ENCODE results near the gene DLK1. TPM values are rescaled to one million over a fixed set of nuclear protein-coding genes. Genes with fewer than 3 reads are reported as not detected.

Gene DLK1
- total RNA-seq, 1 donor from 2014 or later, result 0.86 TPM

DNA sequence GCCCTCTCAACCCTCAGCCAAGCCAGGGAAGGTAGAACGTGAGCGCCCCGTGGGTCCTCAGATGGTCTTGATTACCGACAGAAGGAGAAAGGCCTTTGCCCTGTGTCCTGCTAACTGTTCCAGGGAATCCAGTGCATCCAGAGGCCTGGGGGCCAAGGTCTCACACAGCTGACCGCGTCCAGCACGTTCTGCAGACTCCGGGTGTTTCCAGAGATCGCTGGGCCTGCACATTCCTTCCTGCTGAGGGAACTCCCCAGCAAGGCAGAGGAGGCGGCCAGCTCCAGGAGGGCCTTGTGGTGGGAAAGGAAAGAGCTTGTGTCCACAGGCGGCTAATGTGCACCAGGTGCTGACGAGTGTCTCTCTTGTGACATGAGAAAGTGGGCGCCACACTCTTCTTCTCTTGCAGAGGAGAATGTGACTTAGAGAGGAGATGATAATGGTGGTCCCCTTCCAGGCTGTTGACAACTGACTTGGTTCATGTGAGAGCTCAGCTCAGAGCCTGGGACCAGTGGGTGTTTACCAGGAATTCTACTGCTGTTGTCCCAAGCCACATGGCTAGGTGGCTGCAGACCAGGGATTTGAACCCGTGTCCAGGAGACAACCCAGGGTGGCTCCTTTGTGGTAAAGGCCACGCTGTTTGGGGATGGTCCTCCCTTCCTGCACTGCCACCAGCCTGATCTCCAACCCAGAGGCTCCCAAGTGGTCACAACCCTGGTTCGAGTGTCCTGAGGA lies 46.8 kb upstream of the DLK1 start:
- DNase-seq (ENCODE audit: extremely low spot score, unreplicated experiment), result peak; percentile 91
- H3K9me3 Mint-ChIP-seq (ENCODE audit: unreplicated experiment), result no peaks in the 10 kb centered on the region
- H3K4me1 Mint-ChIP-seq (ENCODE audit: unreplicated experiment), result peaks cover 73% of the 10 kb centered on the region
- H3K4me3 Mint-ChIP-seq (ENCODE audit: unreplicated experiment), result peak overlapping the region; percentile 10
- H3K27me3 Mint-ChIP-seq (ENCODE audit: unreplicated experiment), result no peaks in the 10 kb centered on the region
- no peaks in the 10 kb centered on the region for H3K36me3 Mint-ChIP-seq (ENCODE audit: unreplicated experiment)
- TF ChIP-seq, protein P1, sequence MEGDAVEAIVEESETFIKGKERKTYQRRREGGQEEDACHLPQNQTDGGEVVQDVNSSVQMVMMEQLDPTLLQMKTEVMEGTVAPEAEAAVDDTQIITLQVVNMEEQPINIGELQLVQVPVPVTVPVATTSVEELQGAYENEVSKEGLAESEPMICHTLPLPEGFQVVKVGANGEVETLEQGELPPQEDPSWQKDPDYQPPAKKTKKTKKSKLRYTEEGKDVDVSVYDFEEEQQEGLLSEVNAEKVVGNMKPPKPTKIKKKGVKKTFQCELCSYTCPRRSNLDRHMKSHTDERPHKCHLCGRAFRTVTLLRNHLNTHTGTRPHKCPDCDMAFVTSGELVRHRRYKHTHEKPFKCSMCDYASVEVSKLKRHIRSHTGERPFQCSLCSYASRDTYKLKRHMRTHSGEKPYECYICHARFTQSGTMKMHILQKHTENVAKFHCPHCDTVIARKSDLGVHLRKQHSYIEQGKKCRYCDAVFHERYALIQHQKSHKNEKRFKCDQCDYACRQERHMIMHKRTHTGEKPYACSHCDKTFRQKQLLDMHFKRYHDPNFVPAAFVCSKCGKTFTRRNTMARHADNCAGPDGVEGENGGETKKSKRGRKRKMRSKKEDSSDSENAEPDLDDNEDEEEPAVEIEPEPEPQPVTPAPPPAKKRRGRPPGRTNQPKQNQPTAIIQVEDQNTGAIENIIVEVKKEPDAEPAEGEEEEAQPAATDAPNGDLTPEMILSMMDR (IDR thresholded peaks at IDR 0.05), result peak; percentile 51
- H3K27ac Mint-ChIP-seq (ENCODE audit: unreplicated experiment), result peak overlapping the region; percentile 95

DNA sequence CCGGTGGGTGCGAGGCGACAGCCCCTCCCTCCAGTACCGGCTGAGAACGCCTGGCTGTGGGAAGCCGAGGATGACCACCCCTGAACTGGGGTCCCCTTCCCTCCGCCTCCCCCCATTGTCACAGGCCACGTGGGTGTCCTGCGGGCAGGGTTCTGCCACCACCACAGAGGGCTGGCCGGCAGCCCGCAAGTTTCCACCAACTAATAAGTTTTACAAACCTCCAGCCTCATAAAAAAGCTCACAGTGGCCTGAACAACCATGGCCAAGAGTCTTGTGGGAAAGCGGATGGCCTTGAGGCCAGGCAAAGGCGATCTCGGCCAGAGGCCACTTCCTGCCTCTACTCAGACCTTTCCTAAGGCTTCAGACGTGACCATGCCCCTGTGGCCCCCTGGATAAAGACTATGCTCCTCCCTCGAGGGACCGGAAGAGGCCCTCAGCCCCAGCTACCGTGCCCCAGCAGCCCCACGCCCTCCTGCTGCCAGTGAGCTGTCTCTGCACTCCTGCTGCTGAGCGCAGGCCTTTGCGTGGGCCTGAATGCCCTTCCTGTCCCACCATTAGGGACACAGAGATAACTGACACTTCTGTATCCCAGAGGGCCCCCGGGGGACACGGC lies 46.1 kb upstream of the DLK1 start:
- H3K9me3 Mint-ChIP-seq (ENCODE audit: unreplicated experiment), result no peaks in the 10 kb centered on the region
- H3K36me3 Mint-ChIP-seq (ENCODE audit: unreplicated experiment), result no peaks in the 10 kb centered on the region
- H3K4me3 Mint-ChIP-seq (ENCODE audit: unreplicated experiment), result no peak overlapping the region
- DNase-seq (ENCODE audit: extremely low spot score, unreplicated experiment), result no peak
- peaks cover 66% of the 10 kb centered on the region for H3K4me1 Mint-ChIP-seq (ENCODE audit: unreplicated experiment)
- peak overlapping the region; percentile 95 for H3K27ac Mint-ChIP-seq (ENCODE audit: unreplicated experiment)
- H3K27me3 Mint-ChIP-seq (ENCODE audit: unreplicated experiment), result no peaks in the 10 kb centered on the region
- TF ChIP-seq, protein P1 (IDR thresholded peaks at IDR 0.05), result no peak

- no peak overlapping the region for H3K4me3 Mint-ChIP-seq (ENCODE audit: unreplicated experiment)
- H3K36me3 Mint-ChIP-seq (ENCODE audit: unreplicated experiment), result no peaks in the 10 kb centered on the region
- peak overlapping the region; percentile 95 for H3K27ac Mint-ChIP-seq (ENCODE audit: unreplicated experiment)
- peaks cover 61% of the 10 kb centered on the region for H3K4me1 Mint-ChIP-seq (ENCODE audit: unreplicated experiment)
- no peak for DNase-seq (ENCODE audit: extremely low spot score, unreplicated experiment)
- no peaks in the 10 kb centered on the region for H3K27me3 Mint-ChIP-seq (ENCODE audit: unreplicated experiment)
- TF ChIP-seq, protein P1 (IDR thresholded peaks at IDR 0.05), result no peak
- no peaks in the 10 kb centered on the region for H3K9me3 Mint-ChIP-seq (ENCODE audit: unreplicated experiment)
Measured at GRCh38 chr14:100681111-100681510, 45.6 kb upstream of the DLK1 start.

- TF ChIP-seq, protein P1 (IDR thresholded peaks at IDR 0.05), result no peak
- Mint-ChIP-seq H3K36me3 (ENCODE audit: unreplicated experiment) (no peaks in the 10 kb centered on the region), H3K27ac (ENCODE audit: unreplicated experiment) (no peak overlapping the region)
Measured at GRCh38 chr14:100682749-100683148, 43.9 kb upstream of the DLK1 start.

GRCh38 chr14:100683578-100683977 lies 43.1 kb upstream of the DLK1 start:
- Mint-ChIP-seq H3K36me3 (ENCODE audit: unreplicated experiment) (no peaks in the 10 kb centered on the region), H3K9me3 (ENCODE audit: unreplicated experiment) (no peaks in the 10 kb centered on the region), H3K27ac (ENCODE audit: unreplicated experiment) (no peak overlapping the region), H3K27me3 (ENCODE audit: unreplicated experiment) (no peaks in the 10 kb centered on the region), H3K4me1 (ENCODE audit: unreplicated experiment) (peaks cover 54% of the 10 kb centered on the region), H3K4me3 (ENCODE audit: unreplicated experiment) (no peak overlapping the region)
- TF ChIP-seq, protein P1 (IDR thresholded peaks at IDR 0.05), result no peak
- no peak for DNase-seq (ENCODE audit: extremely low spot score, unreplicated experiment)

More at GRCh38 chr14:100682749-100683148, 43.9 kb upstream of the DLK1 start:
- H3K4me1 Mint-ChIP-seq (ENCODE audit: unreplicated experiment), result peaks cover 53% of the 10 kb centered on the region
- no peak overlapping the region for H3K4me3 Mint-ChIP-seq (ENCODE audit: unreplicated experiment)
- no peak for DNase-seq (ENCODE audit: extremely low spot score, unreplicated experiment)
- H3K27me3 Mint-ChIP-seq (ENCODE audit: unreplicated experiment), result no peaks in the 10 kb centered on the region
- H3K9me3 Mint-ChIP-seq (ENCODE audit: unreplicated experiment), result no peaks in the 10 kb centered on the region

Measured in osteocyte (in vitro differentiated cells).